Islet of Langerhans (tissue), 1 donor: ENCODE data around the gene TBCEL.

Experiments used
- FAIRE-seq: peaks from one replicate; lab custom pipeline; 2011; peaks lifted over from hg19 to GRCh38; lab: Jason Lieb, UNC

Gene TBCEL

GRCh38 chr11:121029813-121030445 is 6.0 kb downstream of the TBCEL start:
- no peak for FAIRE-seq

- FAIRE-seq, result no peak
These were observed 7.3 kb downstream of the TBCEL start for GRCh38 chr11:121031167-121031566.

GRCh38 chr11:121031648-121032047 is 7.7 kb downstream of the TBCEL start:
- FAIRE-seq, result peak; percentile 9

GRCh38 chr11:121032546-121032945 is 8.6 kb downstream of the TBCEL start:
- no peak for FAIRE-seq

- no peak for FAIRE-seq
These were observed 9.7 kb downstream of the TBCEL start for GRCh38 chr11:121033635-121034034.

- FAIRE-seq, result no peak
These were observed 11.4 kb downstream of the TBCEL start for GRCh38 chr11:121035169-121035755.

GRCh38 chr11:121035780-121036179 is 11.9 kb downstream of the TBCEL start:
- FAIRE-seq, result no peak

GRCh38 chr11:121037016-121037415 is 13.1 kb downstream of the TBCEL start:
- FAIRE-seq, result no peak

GRCh38 chr11:121038648-121039409 is 14.9 kb downstream of the TBCEL start:
- FAIRE-seq, result no peak

- FAIRE-seq, result no peak
These were observed 16.2 kb downstream of the TBCEL start for GRCh38 chr11:121039971-121040613.

- peak; percentile 75 for FAIRE-seq
These were observed 16.7 kb downstream of the TBCEL start for GRCh38 chr11:121040614-121041002.

GRCh38 chr11:121041072-121041471 is 17.2 kb downstream of the TBCEL start:
- FAIRE-seq, result peak; percentile 17

GRCh38 chr11:121042296-121042695 is 18.4 kb downstream of the TBCEL start:
- FAIRE-seq, result no peak

- FAIRE-seq, result no peak
These were observed 24.0 kb downstream of the TBCEL start for GRCh38 chr11:121047926-121048325.

- peak; percentile 45 for FAIRE-seq
These were observed 24.7 kb downstream of the TBCEL start for GRCh38 chr11:121048464-121049233.

- FAIRE-seq, result no peak
These were observed 29.3 kb downstream of the TBCEL start for GRCh38 chr11:121053244-121053643.

GRCh38 chr11:121054266-121054665 is 30.4 kb downstream of the TBCEL start:
- no peak for FAIRE-seq

- FAIRE-seq, result no peak
These were observed 31.2 kb downstream of the TBCEL start for GRCh38 chr11:121055076-121055475.

GRCh38 chr11:121057922-121058321 is 34.0 kb downstream of the TBCEL start:
- no peak for FAIRE-seq

- no peak for FAIRE-seq
These were observed 35.0 kb downstream of the TBCEL start for GRCh38 chr11:121058941-121059340.

GRCh38 chr11:121059605-121060004 is 35.7 kb downstream of the TBCEL start:
- no peak for FAIRE-seq

- no peak for FAIRE-seq
These were observed 39.8 kb downstream of the TBCEL start for GRCh38 chr11:121063728-121064127.
